GM23338 (cell line): Measurements from ENCODE around the gene CAMTA1.

ENCODE experiments used
- CREB1 ChIP-seq: fragments of 250-450 bp; sonication (Bioruptor Pico); IDR thresholded peaks from 2 replicates; pipeline ENCODE4 v1.5.0; 2020; ENCODE audit warnings: low read depth, mild to moderate bottlenecking, moderate library complexity
- CTCF ChIP-seq, 2 experiments: fragments of 200-600 bp in 1 of 2; sonication (generic) in 1 of 2; conservative IDR thresholded peaks; 2 replicates each; pipeline versions ENCODE4 v1.5.1 to v1.6.1; 2016 to 2017; ENCODE audit warnings: antibody characterized with exemption in 2 of 2, low read depth in 2 of 2, mild to moderate bottlenecking in 2 of 2, moderate library complexity in 1 of 2
- ETS1 ChIP-seq: IDR thresholded peaks from 2 replicates; pipeline ENCODE4 v1.6.1; 2016; ENCODE audit warnings: antibody characterized with exemption
- EZH2 ChIP-seq: fragments of 200-600 bp; sonication (generic); IDR thresholded peaks from one replicate; pipeline ENCODE4 v1.8.0; 2017; ENCODE audit warnings: antibody characterized with exemption, mild to moderate bottlenecking, low read depth; ENCODE audit not compliant: unreplicated experiment
- EZH2phosphoT487 ChIP-seq: fragments of 200-600 bp; sonication (generic); IDR thresholded peaks from one replicate; pipeline ENCODE4 v1.8.1; 2018; ENCODE audit warnings: antibody characterized with exemption; ENCODE audit not compliant: unreplicated experiment
- NANOG ChIP-seq: IDR thresholded peaks from 2 replicates; pipeline ENCODE4 v1.6.1; 2016; ENCODE audit warnings: antibody characterized with exemption, borderline replicate concordance
- POLR2AphosphoS5 ChIP-seq: IDR thresholded peaks from 2 replicates; pipeline ENCODE4 v1.6.1; 2016; ENCODE audit warnings: antibody characterized with exemption, low read depth
- REST ChIP-seq: IDR thresholded peaks from one replicate; pipeline ENCODE4 v1.6.1; 2018; ENCODE audit warnings: antibody characterized with exemption; ENCODE audit not compliant: unreplicated experiment
- STAT1 ChIP-seq: IDR thresholded peaks from one replicate; pipeline ENCODE4 v1.6.1; 2016; ENCODE audit warnings: antibody characterized with exemption; ENCODE audit not compliant: unreplicated experiment
- ZNF462 ChIP-seq: fragments of 250-450 bp; sonication (Bioruptor Pico); IDR thresholded peaks from 2 replicates; pipeline ENCODE4 v1.5.0; 2020; ENCODE audit warnings: mild to moderate bottlenecking, moderate library complexity

GRCh38 chr1:7506454-7507284, 721.4 kb downstream of the CAMTA1 start:
- TF ChIP-seq CTCF (conservative IDR thresholded peaks at IDR 0.05; ENCODE audit: low read depth in 2 of 2) (no peak), EZH2phosphoT487 (no peak), ETS1 (no peak), EZH2 (no peak), POLR2AphosphoS5 (no peak), REST (no peak), CREB1 (no peak), ZNF462 (no peak), STAT1 (no peak), NANOG (no peak)
